MG63 (cell line): ENCODE data around the gene POLR2J. TPM values are rescaled to one million over a fixed set of nuclear protein-coding genes. Genes with fewer than 3 reads are reported as not detected.
"Not testable (repeated sequence)": the region's sequence is repeated elsewhere in the genome, so short reads cannot be mapped to it uniquely, and the experiment has no call there.

Experiments used
- DNase-seq: peaks from one replicate; pipeline ENCODE4 v3.0.0-alpha.2; 2020
- H3K27me3 ChIP-seq: fragments of 250-450 bp; sonication (Bioruptor Pico); 2 replicates; pipeline ENCODE4 v1.5.1; 2020; ENCODE audit warnings: mild to moderate bottlenecking, moderate library complexity
- H3K36me3 ChIP-seq: fragments of 250-450 bp; sonication (Bioruptor Pico); 2 replicates; pipeline ENCODE4 v1.5.1; 2020; ENCODE audit warnings: mild to moderate bottlenecking, moderate library complexity
- H3K4me3 ChIP-seq: fragments of 250-450 bp; sonication (Bioruptor Pico); 2 replicates; pipeline ENCODE4 v1.5.1; 2020; ENCODE audit warnings: mild to moderate bottlenecking, moderate library complexity
- H3K9me3 ChIP-seq: fragments of 250-450 bp; sonication (Bioruptor Pico); 2 replicates; pipeline ENCODE4 v1.5.1; 2020; ENCODE audit warnings: mild to moderate bottlenecking, moderate library complexity
- total RNA-seq: library from RNA; depleted of rRNA; stranded (reverse); fragments of >200 nt; shearing (Covaris generic); gene quantifications from 2 replicates; pipeline ENCODE4 v1.2.3, GENCODE V29; 2014; ENCODE audit warnings: low replicate concordance

POLR2J gene
- total RNA-seq, 1 experiment from 2014 or later, result 45.5 TPM

- Histone ChIP-seq H3K27me3 (no peaks in the 10 kb centered on the region), H3K36me3 (peaks cover 3% of the 10 kb centered on the region; the same call in 1 of the 2 replicates), H3K4me3 (no peak overlapping the region), H3K9me3 (no peaks in the 10 kb centered on the region)
- no peak for DNase-seq
These were observed 7.0 kb downstream of the POLR2J start for GRCh38 chr7:102471791-102472125.

- H3K4me3 ChIP-seq, result no peak overlapping the region
- no peaks in the 10 kb centered on the region for H3K9me3 ChIP-seq
- DNase-seq, result no peak
- no peaks in the 10 kb centered on the region for H3K27me3 ChIP-seq
- H3K36me3 ChIP-seq, result peaks cover 3% of the 10 kb centered on the region; the same call in 1 of the 2 replicates
These were observed 8.5 kb downstream of the POLR2J start for GRCh38 chr7:102469972-102470825.

GRCh38 chr7:102469351-102469971, 9.3 kb downstream of the POLR2J start:
- Histone ChIP-seq H3K36me3 (peaks cover 3% of the 10 kb centered on the region; the same call in 1 of the 2 replicates), H3K9me3 (no peaks in the 10 kb centered on the region), H3K4me3 (no peak overlapping the region), H3K27me3 (no peaks in the 10 kb centered on the region)
- no peak for DNase-seq

GRCh38 chr7:102468478-102469350, 10.0 kb downstream of the POLR2J start:
- no peak overlapping the region for H3K4me3 ChIP-seq
- DNase-seq, result no peak
- no peaks in the 10 kb centered on the region for H3K27me3 ChIP-seq
- H3K9me3 ChIP-seq, result no peaks in the 10 kb centered on the region
- peaks cover 3% of the 10 kb centered on the region; the same call in 1 of the 2 replicates for H3K36me3 ChIP-seq

- Histone ChIP-seq H3K36me3 (peaks cover 3% of the 10 kb centered on the region; the same call in 1 of the 2 replicates), H3K4me3 (no peak overlapping the region), H3K27me3 (no peaks in the 10 kb centered on the region), H3K9me3 (no peaks in the 10 kb centered on the region)
- DNase-seq, result no peak
These were observed 10.9 kb downstream of the POLR2J start for GRCh38 chr7:102467581-102468477.

GRCh38 chr7:102466097-102466496, 12.6 kb downstream of the POLR2J start:
- Histone ChIP-seq H3K27me3 (no peaks in the 10 kb centered on the region), H3K4me3 (no peak overlapping the region), H3K9me3 (no peaks in the 10 kb centered on the region), H3K36me3 (no peaks in the 10 kb centered on the region)
- DNase-seq, result no peak

- no peaks in the 10 kb centered on the region for H3K27me3 ChIP-seq
- H3K9me3 ChIP-seq, result no peaks in the 10 kb centered on the region
- DNase-seq, result peak; percentile 89
- H3K4me3 ChIP-seq, result peak within 1 kb of the TSS; percentile 83
- H3K36me3 ChIP-seq, result no peaks in the 10 kb centered on the region
These were observed 14.0 kb downstream of the POLR2J start, which contains the start of the genes ALKBH4 and LRWD1 for GRCh38 chr7:102464577-102465280. Gene ALKBH4 (minus strand): TSS chr7:102464863. CDS start chr7:102464836, 27 bp downstream. Gene LRWD1 (plus strand): TSS chr7:102464984. CDS start chr7:102465081, 97 bp downstream.

GRCh38 chr7:102463841-102464576, 14.7 kb downstream of the POLR2J start:
- no peaks in the 10 kb centered on the region for H3K27me3 ChIP-seq
- H3K9me3 ChIP-seq, result no peaks in the 10 kb centered on the region
- no peaks in the 10 kb centered on the region for H3K36me3 ChIP-seq
- peak overlapping the region; percentile 83 for H3K4me3 ChIP-seq
- DNase-seq, result no peak

- no peaks in the 10 kb centered on the region for H3K36me3 ChIP-seq
- H3K9me3 ChIP-seq, result no peaks in the 10 kb centered on the region
- no peaks in the 10 kb centered on the region for H3K27me3 ChIP-seq
- H3K4me3 ChIP-seq, result no peak overlapping the region
- no peak for DNase-seq
These were observed 18.3 kb downstream of the POLR2J start for GRCh38 chr7:102460467-102460866.

GRCh38 chr7:102459221-102459844, 19.4 kb downstream of the POLR2J start:
- Histone ChIP-seq H3K36me3 (no peaks in the 10 kb centered on the region), H3K9me3 (no peaks in the 10 kb centered on the region), H3K27me3 (no peaks in the 10 kb centered on the region), H3K4me3 (no peak overlapping the region)
- DNase-seq, result no peak

GRCh38 chr7:102457352-102457924, 21.3 kb downstream of the POLR2J start:
- H3K9me3 ChIP-seq, result no peaks in the 10 kb centered on the region
- H3K27me3 ChIP-seq, result no peaks in the 10 kb centered on the region
- no peak for DNase-seq
- H3K4me3 ChIP-seq, result no peak overlapping the region
- H3K36me3 ChIP-seq, result no peaks in the 10 kb centered on the region

GRCh38 chr7:102456327-102456726, 22.4 kb downstream of the POLR2J start:
- H3K9me3 ChIP-seq, result no peaks in the 10 kb centered on the region

GRCh38 chr7:102455596-102455995, 23.1 kb downstream of the POLR2J start:
- no peak for DNase-seq
- Histone ChIP-seq H3K4me3 (no peak overlapping the region), H3K9me3 (no peaks in the 10 kb centered on the region), H3K36me3 (no peaks in the 10 kb centered on the region), H3K27me3 (no peaks in the 10 kb centered on the region)

More at GRCh38 chr7:102456327-102456726, 22.4 kb downstream of the POLR2J start:
- no peaks in the 10 kb centered on the region for H3K36me3 ChIP-seq
- no peak overlapping the region for H3K4me3 ChIP-seq
- no peaks in the 10 kb centered on the region for H3K27me3 ChIP-seq
- DNase-seq, result no peak

- DNase-seq, H3K36me3 ChIP-seq, H3K9me3 ChIP-seq, H3K4me3 ChIP-seq, H3K27me3 ChIP-seq: not testable (repeated sequence)
These were observed 23.8 kb downstream of the POLR2J start for GRCh38 chr7:102454932-102455331.
